Bladder microvascular endothelial cell (primary cell): ENCODE measurements around the gene PARP2. TPM values are rescaled to one million over a fixed set of nuclear protein-coding genes. Genes with fewer than 3 reads are reported as not detected.

Experiments
- total RNA-seq: library from RNA; depleted of rRNA; stranded (reverse); fragments of >200 nt; gene quantifications from 2 replicates; pipeline ENCODE4 v1.2.3, GENCODE V29; 2014

The PARP2 gene, protein sequence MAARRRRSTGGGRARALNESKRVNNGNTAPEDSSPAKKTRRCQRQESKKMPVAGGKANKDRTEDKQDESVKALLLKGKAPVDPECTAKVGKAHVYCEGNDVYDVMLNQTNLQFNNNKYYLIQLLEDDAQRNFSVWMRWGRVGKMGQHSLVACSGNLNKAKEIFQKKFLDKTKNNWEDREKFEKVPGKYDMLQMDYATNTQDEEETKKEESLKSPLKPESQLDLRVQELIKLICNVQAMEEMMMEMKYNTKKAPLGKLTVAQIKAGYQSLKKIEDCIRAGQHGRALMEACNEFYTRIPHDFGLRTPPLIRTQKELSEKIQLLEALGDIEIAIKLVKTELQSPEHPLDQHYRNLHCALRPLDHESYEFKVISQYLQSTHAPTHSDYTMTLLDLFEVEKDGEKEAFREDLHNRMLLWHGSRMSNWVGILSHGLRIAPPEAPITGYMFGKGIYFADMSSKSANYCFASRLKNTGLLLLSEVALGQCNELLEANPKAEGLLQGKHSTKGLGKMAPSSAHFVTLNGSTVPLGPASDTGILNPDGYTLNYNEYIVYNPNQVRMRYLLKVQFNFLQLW
- total RNA-seq, result 5.8 and 10.5 TPM in 2 replicates

GRCh38 chr14:20343092-20343861 lies at the start of gene PARP2:
Gene PARP2, plus strand, starts transcription at chr14:20343635. Its CDS starts 7 bp downstream, at chr14:20343642.

DNA sequence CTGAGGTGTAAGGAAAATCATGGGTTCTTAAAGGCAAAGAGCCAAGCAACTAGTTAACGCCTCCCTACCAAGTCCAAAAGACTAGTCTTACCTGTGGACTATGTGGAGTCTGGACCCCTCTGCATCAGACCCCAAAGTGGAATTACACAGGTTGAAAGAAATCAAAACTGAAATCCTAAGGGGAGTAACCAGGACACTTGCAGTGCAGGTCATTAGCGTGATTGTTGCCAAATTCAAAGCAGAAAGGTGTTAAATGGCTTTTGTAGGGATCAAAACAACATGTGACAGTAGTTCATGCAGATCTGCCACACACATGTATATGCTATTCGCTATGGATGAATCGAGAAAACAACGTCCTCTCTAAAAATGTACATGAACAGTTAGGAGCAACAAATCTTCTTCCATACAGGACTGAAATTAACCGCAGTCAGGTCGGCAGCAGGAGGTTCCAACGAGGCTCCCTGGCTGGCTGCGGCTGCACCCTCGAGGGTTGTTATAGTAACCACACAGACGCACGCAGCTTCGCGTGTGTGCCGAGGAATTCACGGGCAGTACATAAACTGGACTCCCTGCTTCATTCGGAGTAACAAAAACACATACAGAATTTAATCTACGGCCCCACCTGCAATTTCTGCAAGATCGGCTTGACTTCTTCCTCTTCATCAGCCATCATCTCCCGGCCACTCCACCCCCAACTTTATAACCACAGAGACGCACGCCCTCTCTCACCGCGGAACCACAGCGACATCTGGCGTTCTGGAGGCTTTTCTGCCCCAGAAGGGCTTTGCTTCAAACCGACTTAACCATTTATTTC lies 38.0 kb upstream of the PARP2 start, which contains the start of gene TTC5:
Gene TTC5, minus strand, starts transcription at position 687 of the 814 bp plus-strand sequence. Its CDS starts 14 bp downstream, at position 673.

DNA sequence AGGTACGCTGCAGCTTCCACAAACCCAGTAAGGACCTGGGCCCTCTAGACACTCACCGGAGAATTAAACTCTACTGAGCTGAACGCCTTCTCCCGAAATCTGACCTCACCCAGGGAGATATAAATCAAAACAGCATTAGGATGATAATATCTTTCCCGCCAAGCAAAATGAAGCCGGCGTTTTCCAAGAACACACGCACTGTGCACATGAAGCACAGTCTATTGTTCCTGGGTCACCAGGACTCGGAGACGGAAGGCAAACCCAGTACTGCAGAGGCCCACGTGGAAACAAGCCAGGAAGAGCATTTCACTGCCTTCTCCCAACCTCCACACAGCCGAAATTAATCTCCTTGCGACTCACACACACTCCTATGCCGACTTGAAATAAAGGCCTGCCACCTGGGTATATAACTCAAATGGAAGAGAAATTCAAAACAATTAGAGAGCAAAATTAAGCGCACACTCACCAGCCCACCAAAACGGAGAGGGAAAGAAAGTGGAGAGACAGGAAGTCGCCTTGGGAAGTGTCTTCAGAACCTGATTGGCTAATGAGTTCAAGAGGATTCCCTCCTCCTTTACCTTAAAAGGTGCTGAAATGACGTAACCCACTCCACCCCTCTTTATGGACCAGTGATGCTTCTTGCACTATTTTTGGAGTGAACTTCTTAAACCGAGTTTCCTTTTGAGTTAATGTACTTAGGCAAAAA lies 10.5 kb upstream of the PARP2 start, which contains the start of gene CCNB1IP1:
Gene CCNB1IP1, minus strand, starts transcription at position 492 of the 706 bp plus-strand sequence. CDS start 16,756 bp downstream, outside the sequence.

Other genes starting within 250 kb of the PARP2 start
- not detected in 2 replicates for gene OR4K17, start 232.9 kb upstream of the PARP2 start, total RNA-seq
- not detected in 2 replicates for gene OR4N5, start 204.8 kb upstream of the PARP2 start, total RNA-seq
- gene OR11G2, start 152.7 kb upstream of the PARP2 start, total RNA-seq, result not detected in 2 replicates
- gene OR11H6, start 119.9 kb upstream of the PARP2 start, total RNA-seq, result not detected in 2 replicates
- gene OR11H7, start 114.7 kb upstream of the PARP2 start, total RNA-seq, result not detected in 2 replicates
- not detected in 2 replicates for gene OR11H4, start 104.3 kb upstream of the PARP2 start, total RNA-seq
- 15.1 and 38.6 TPM in 2 replicates for gene TTC5, start 37.7 kb upstream of the PARP2 start, total RNA-seq
- 19.3 and 27.8 TPM in 2 replicates for gene CCNB1IP1, start 10.4 kb upstream of the PARP2 start, total RNA-seq
- 15.2 and 50.6 TPM in 2 replicates for gene TEP1, start 69.9 kb downstream of the PARP2 start, total RNA-seq
- gene KLHL33, start 92.5 kb downstream of the PARP2 start, total RNA-seq, result under 0.01 TPM in 2 replicates
- 34.6 and 35.6 TPM in 2 replicates for gene OSGEP, start 111.2 kb downstream of the PARP2 start, total RNA-seq
- 41.4 and 50.5 TPM in 2 replicates for gene APEX1, start 111.6 kb downstream of the PARP2 start, total RNA-seq
- 19.1 and 22.0 TPM in 2 replicates for gene PIP4P1, start 117.8 kb downstream of the PARP2 start, total RNA-seq
- gene PNP, start 125.8 kb downstream of the PARP2 start, total RNA-seq, result 116 and 286 TPM in 2 replicates
- gene RNASE10, start 161.9 kb downstream of the PARP2 start, total RNA-seq, result not detected in 2 replicates
- gene RNASE9, start 217.4 kb downstream of the PARP2 start, total RNA-seq, result not detected in 2 replicates
- gene RNASE11, start 244.4 kb downstream of the PARP2 start, total RNA-seq, result not detected in 2 replicates
- not detected in 2 replicates for gene RNASE12, start 247.7 kb downstream of the PARP2 start, total RNA-seq